GM23338 (cell line): ENCODE measurements around the gene PDCD2L. TPM values are rescaled to one million over a fixed set of nuclear protein-coding genes. Genes with fewer than 3 reads are reported as not detected.

ENCODE experiments used
- ATAC-seq: fragments of 200-7000 bp; cut with Tn5 transposase; 3 replicates; pipeline ENCODE4 v1.9.1; 2020
- DNase-seq: peaks from one replicate; pipeline ENCODE4 v3.0.0-alpha.2; 2015; ENCODE audit warnings: low spot score
- H2AFZ ChIP-seq: fragments of 200-600 bp; sonication (generic); 2 replicates; pipeline ENCODE4 v1.8.0; 2016; ENCODE audit warnings: antibody characterized with exemption, mild to moderate bottlenecking, moderate library complexity
- H3F3A ChIP-seq: fragments of 200-600 bp; sonication (generic); replicated peaks from 2 replicates; pipeline ENCODE4 v1.8.0; 2017; ENCODE audit warnings: antibody characterized with exemption, mixed run types, low read depth
- H3K27ac ChIP-seq: fragments of 200-600 bp; sonication (generic); 2 replicates; pipeline ENCODE4 v1.6.1; 2016; ENCODE audit warnings: low read depth
- H3K27me3 ChIP-seq: fragments of 200-600 bp; sonication (generic); 2 replicates; pipeline ENCODE4 v1.8.0; 2016; ENCODE audit warnings: mild to moderate bottlenecking, mixed run types, moderate library complexity; ENCODE audit not compliant: insufficient read depth
- H3K36me3 ChIP-seq: fragments of 200-600 bp; sonication (generic); 2 replicates; pipeline ENCODE4 v1.8.0; 2016; ENCODE audit warnings: mild to moderate bottlenecking; ENCODE audit not compliant: insufficient read depth
- H3K4me1 ChIP-seq: fragments of 200-600 bp; sonication (generic); 2 replicates; pipeline ENCODE4 v1.8.0; 2016; ENCODE audit warnings: mild to moderate bottlenecking, moderate library complexity; ENCODE audit not compliant: insufficient read depth
- H3K4me2 ChIP-seq: fragments of 200-600 bp; sonication (generic); 2 replicates; pipeline ENCODE4 v1.7.1; 2017; ENCODE audit warnings: mixed run types
- H3K4me3 ChIP-seq: fragments of 200-600 bp; sonication (generic); 2 replicates; pipeline ENCODE4 v1.6.1; 2016; ENCODE audit warnings: mixed run types
- H3K79me2 ChIP-seq: fragments of 200-600 bp; sonication (generic); replicated peaks from 2 replicates; pipeline ENCODE4 v1.8.0; 2017; ENCODE audit warnings: mild to moderate bottlenecking; ENCODE audit not compliant: insufficient read depth
- H3K9me2 ChIP-seq: fragments of 200-600 bp; sonication (generic); 2 replicates; pipeline ENCODE4 v1.8.0; 2017; ENCODE audit not compliant: insufficient read depth
- H4K20me1 ChIP-seq: fragments of 200-600 bp; sonication (generic); replicated peaks from 2 replicates; pipeline ENCODE4 v1.8.0; 2017; ENCODE audit warnings: mild to moderate bottlenecking; ENCODE audit not compliant: insufficient read depth
- H3K27ac Mint-ChIP-seq: 2 replicates; pipeline ENCODE4 v1.8.0; 2020; ENCODE audit warnings: inconsistent platforms, mild to moderate bottlenecking, moderate library complexity, mixed read lengths
- H3K27me3 Mint-ChIP-seq: 3 replicates; pipeline ENCODE4 v1.8.0; 2022; ENCODE audit warnings: low read depth, mild to moderate bottlenecking, moderate library complexity, mixed read lengths, inconsistent platforms; ENCODE audit not compliant: insufficient read depth, poor library complexity
- H3K36me3 Mint-ChIP-seq: 3 replicates; pipeline ENCODE4 v1.8.0; 2021; ENCODE audit warnings: low read depth, mild to moderate bottlenecking, inconsistent platforms, moderate library complexity, mixed read lengths
- H3K4me1 Mint-ChIP-seq: 3 replicates; pipeline ENCODE4 v1.8.0; 2020; ENCODE audit warnings: mild to moderate bottlenecking, inconsistent platforms, mixed read lengths
- H3K4me3 Mint-ChIP-seq: 3 replicates; pipeline ENCODE4 v1.8.0; 2021; ENCODE audit warnings: moderate library complexity, mild to moderate bottlenecking, inconsistent platforms, mixed read lengths
- H3K9me3 Mint-ChIP-seq: 3 replicates; pipeline ENCODE4 v1.8.0; 2020; ENCODE audit warnings: moderate library complexity, mild to moderate bottlenecking, inconsistent platforms, mixed read lengths
- CREB1 ChIP-seq: fragments of 250-450 bp; sonication (Bioruptor Pico); IDR thresholded peaks from 2 replicates; pipeline ENCODE4 v1.5.0; 2020; ENCODE audit warnings: low read depth, mild to moderate bottlenecking, moderate library complexity
- CTCF ChIP-seq, 2 experiments: fragments of 200-600 bp in 1 of 2; sonication (generic) in 1 of 2; conservative IDR thresholded peaks; 2 replicates each; pipeline versions ENCODE4 v1.5.1 to v1.6.1; 2016 to 2017; ENCODE audit warnings: antibody characterized with exemption in 2 of 2, low read depth in 2 of 2, mild to moderate bottlenecking in 2 of 2, moderate library complexity in 1 of 2
- ETS1 ChIP-seq: IDR thresholded peaks from 2 replicates; pipeline ENCODE4 v1.6.1; 2016; ENCODE audit warnings: antibody characterized with exemption
- EZH2phosphoT487 ChIP-seq: fragments of 200-600 bp; sonication (generic); IDR thresholded peaks from one replicate; pipeline ENCODE4 v1.8.1; 2018; ENCODE audit warnings: antibody characterized with exemption; ENCODE audit not compliant: unreplicated experiment
- JUNB ChIP-seq: IDR thresholded peaks from one replicate; pipeline ENCODE4 v1.6.1; 2016; ENCODE audit warnings: antibody characterized with exemption; ENCODE audit not compliant: unreplicated experiment
- STAT1 ChIP-seq: IDR thresholded peaks from one replicate; pipeline ENCODE4 v1.6.1; 2016; ENCODE audit warnings: antibody characterized with exemption; ENCODE audit not compliant: unreplicated experiment
- ZNF114 ChIP-seq: fragments of 250-450 bp; sonication (Bioruptor Pico); IDR thresholded peaks from 2 replicates; pipeline ENCODE4 v1.5.0; 2020; ENCODE audit warnings: mild to moderate bottlenecking, moderate library complexity
- ZNF462 ChIP-seq: fragments of 250-450 bp; sonication (Bioruptor Pico); IDR thresholded peaks from 2 replicates; pipeline ENCODE4 v1.5.0; 2020; ENCODE audit warnings: mild to moderate bottlenecking, moderate library complexity
- polyA plus RNA-seq: library from polyadenylated mRNA; unstranded; fragments of >200 nt; fragmentation: Nextera tagmentation; extraction: Ambion mirVana; gene quantifications from 2 replicates; pipeline ENCODE4 v1.2.1, GENCODE V29; 2016
- total RNA-seq: library from RNA; depleted of rRNA; stranded (reverse); fragments of >200 nt; shearing (Covaris generic); gene quantifications from 2 replicates; pipeline ENCODE4 v1.2.3, GENCODE V29; 2014
- TF ChIP-seq, protein P1 (sequence below): IDR thresholded peaks from one replicate; pipeline ENCODE4 v1.6.1; 2018; ENCODE audit warnings: antibody characterized with exemption; ENCODE audit not compliant: unreplicated experiment

Gene PDCD2L
- total and polyA plus RNA-seq, 2 experiments from 2014 or later: 61.3 to 67.2 TPM

DNA sequence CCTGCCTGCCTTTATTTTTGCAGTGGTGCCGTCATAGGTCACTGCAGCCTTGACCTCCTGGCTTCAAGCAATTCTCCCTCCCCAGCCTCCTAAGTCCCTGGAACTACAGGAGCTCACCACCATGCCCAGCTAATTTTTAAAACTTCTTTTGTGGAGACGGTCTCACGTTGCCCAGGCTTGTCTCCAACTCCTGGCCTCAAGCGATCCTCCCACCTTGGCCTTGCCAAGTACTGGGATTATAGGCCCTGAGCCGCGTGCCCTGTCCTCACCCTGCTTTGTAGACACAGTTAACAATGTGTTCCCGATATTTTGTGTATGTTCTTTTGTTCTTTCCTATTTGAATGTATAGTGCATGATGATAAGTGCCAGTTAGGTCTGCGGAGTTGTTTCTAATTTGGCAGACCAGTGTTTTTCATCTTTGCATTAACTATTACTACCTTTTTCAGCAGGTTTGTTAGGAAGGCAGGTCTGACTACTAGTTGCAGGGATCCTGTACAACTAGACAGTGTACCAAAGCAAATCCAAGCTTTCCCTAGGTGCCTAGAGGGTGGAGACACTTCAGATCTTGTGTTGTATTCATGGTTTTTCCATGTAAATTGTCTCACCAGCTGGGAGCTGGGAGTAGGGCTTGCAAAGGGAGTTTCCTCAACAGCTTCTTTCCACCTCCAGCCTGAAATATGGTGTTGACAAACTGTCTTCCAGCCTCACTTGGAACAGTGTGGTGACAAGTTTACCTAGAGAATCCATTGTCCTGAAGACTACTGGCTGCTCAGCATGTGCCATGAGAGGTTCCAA lies 67.9 kb downstream of the PDCD2L start:
- DNase-seq: no peak
- no peak overlapping the region for H3K4me3 Mint-ChIP-seq
- H3K36me3 ChIP-seq: peaks cover 32% of the 10 kb centered on the region

More for the DNA sequence above, 67.9 kb downstream of the PDCD2L start:
- no peaks in the 10 kb centered on the region for H3K27me3 ChIP-seq
- Mint-ChIP-seq H3K27ac (peak overlapping the region; percentile 70), H3K27me3 (peaks cover 8% of the 10 kb centered on the region), H3K4me1 (peaks cover 12% of the 10 kb centered on the region; the same call in 2 of the 3 replicates), H3K36me3 (peaks cover 57% of the 10 kb centered on the region), H3K9me3 (no peaks in the 10 kb centered on the region)
- H3K79me2 ChIP-seq: peaks cover 3% of the 10 kb centered on the region; the same call in 1 of the 2 replicates
- no peak overlapping the region for H3K4me3 ChIP-seq
- no peaks in the 10 kb centered on the region for H3K4me1 ChIP-seq
- peak overlapping the region; percentile 66 for H3K27ac ChIP-seq
- peaks cover 18% of the 10 kb centered on the region for H4K20me1 ChIP-seq
- peaks cover 15% of the 10 kb centered on the region; the same call in 1 of the 2 replicates for H3F3A ChIP-seq
- ATAC-seq: no peak
- no peak overlapping the region for H2AFZ ChIP-seq
- TF ChIP-seq ZNF114 (no peak), ZNF462 (CRISPR knock-in tag) (no peak), EZH2phosphoT487 (no peak), CREB1 (CRISPR knock-in tag) (no peak), ETS1 (no peak), CTCF (conservative IDR thresholded peaks at IDR 0.05; ENCODE audit: low read depth in 2 of 2) (no peak), JUNB (no peak), STAT1 (no peak)
- TF ChIP-seq, protein P1, sequence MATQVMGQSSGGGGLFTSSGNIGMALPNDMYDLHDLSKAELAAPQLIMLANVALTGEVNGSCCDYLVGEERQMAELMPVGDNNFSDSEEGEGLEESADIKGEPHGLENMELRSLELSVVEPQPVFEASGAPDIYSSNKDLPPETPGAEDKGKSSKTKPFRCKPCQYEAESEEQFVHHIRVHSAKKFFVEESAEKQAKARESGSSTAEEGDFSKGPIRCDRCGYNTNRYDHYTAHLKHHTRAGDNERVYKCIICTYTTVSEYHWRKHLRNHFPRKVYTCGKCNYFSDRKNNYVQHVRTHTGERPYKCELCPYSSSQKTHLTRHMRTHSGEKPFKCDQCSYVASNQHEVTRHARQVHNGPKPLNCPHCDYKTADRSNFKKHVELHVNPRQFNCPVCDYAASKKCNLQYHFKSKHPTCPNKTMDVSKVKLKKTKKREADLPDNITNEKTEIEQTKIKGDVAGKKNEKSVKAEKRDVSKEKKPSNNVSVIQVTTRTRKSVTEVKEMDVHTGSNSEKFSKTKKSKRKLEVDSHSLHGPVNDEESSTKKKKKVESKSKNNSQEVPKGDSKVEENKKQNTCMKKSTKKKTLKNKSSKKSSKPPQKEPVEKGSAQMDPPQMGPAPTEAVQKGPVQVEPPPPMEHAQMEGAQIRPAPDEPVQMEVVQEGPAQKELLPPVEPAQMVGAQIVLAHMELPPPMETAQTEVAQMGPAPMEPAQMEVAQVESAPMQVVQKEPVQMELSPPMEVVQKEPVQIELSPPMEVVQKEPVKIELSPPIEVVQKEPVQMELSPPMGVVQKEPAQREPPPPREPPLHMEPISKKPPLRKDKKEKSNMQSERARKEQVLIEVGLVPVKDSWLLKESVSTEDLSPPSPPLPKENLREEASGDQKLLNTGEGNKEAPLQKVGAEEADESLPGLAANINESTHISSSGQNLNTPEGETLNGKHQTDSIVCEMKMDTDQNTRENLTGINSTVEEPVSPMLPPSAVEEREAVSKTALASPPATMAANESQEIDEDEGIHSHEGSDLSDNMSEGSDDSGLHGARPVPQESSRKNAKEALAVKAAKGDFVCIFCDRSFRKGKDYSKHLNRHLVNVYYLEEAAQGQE: no peak
- no peak overlapping the region for H3K4me2 ChIP-seq
- no peaks in the 10 kb centered on the region for H3K9me2 ChIP-seq
